Heart right ventricle (tissue), 16 donors: ENCODE measurements around the gene EDRF1. TPM values are rescaled to one million over a fixed set of nuclear protein-coding genes. Genes with fewer than 3 reads are reported as not detected.

Experiments used
- ATAC-seq, 8 donors: fragments of 200-7000 bp; cut with Tn5 transposase; one replicate each; pipeline ENCODE4 v1.9.1; 2020; ENCODE audit warnings: mild to moderate bottlenecking in 8 of 8, moderate library complexity in 8 of 8, moderate number of reproducible peaks in 1 of 8
- DNase-seq, 2 donors: peaks; one replicate each; pipeline ENCODE4 v3.0.0-alpha.2; 2020
- H3K27ac ChIP-seq, 10 donors: fragments of 200-600 bp; sonication (generic) in 2 of 10; one replicate each; pipeline versions ENCODE4 v1.5.0 to v1.8.0; 2020 to 2022; ENCODE audit warnings: mild to moderate bottlenecking in 3 of 10
- H3K27me3 ChIP-seq, 7 donors: fragments of 200-600 bp; one replicate each; pipeline ENCODE4 v1.8.0; 2021 to 2022; ENCODE audit warnings: mild to moderate bottlenecking in 2 of 7
- H3K36me3 ChIP-seq, 9 donors: fragments of 200-600 bp; sonication (generic) in 1 of 9; one replicate each; pipeline versions ENCODE4 v1.5.0 to v1.8.0; 2020 to 2022; ENCODE audit warnings: mild to moderate bottlenecking in 2 of 9
- H3K4me1 ChIP-seq, 9 donors: fragments of 200-600 bp; sonication (generic) in 1 of 9; one replicate each; pipeline versions ENCODE4 v1.5.0 to v1.8.0; 2020 to 2022; ENCODE audit warnings: mild to moderate bottlenecking in 4 of 9
- H3K4me3 ChIP-seq, 10 donors: fragments of 200-600 bp; sonication (generic) in 2 of 10; one replicate each; pipeline versions ENCODE4 v1.5.0 to v1.8.0; 2020 to 2022; ENCODE audit warnings: mild to moderate bottlenecking in 7 of 10, moderate library complexity in 2 of 10
- H3K9me3 ChIP-seq, 11 donors: fragments of 200-600 bp in 10 of 11; sonication (generic) in 2 of 11; one replicate each; pipeline versions ENCODE4 v1.5.0 to v1.8.0; 2013 to 2022; ENCODE audit warnings: mild to moderate bottlenecking in 2 of 11, control low read depth in 1 of 11, moderate library complexity in 1 of 11
- WGBS, 2 donors: extraction: QIAGEN DNeasy Blood & Tissue Kit; methylation state at CpG; one replicate each; pipeline ENCODE4 v1.1.7; 2013; ENCODE audit warnings: inconsistent platforms in 1 of 2; 5-methylcytosine and 5-hydroxymethylcytosine counted together
- intact Hi-C, 10 donors: fragments of 100-400 bp; cut with DNase I; formaldehyde crosslinking; loops; one replicate each; pipeline versions ENCODE4 v1.11.1 to v1.14.2; 2022
- polyA plus RNA-seq, 2 donors: library from polyadenylated mRNA; stranded (reverse); fragments of 200-250 nt; gene quantifications; one replicate each; pipeline ENCODE4 v1.2.3, GENCODE V29; 2013
- total RNA-seq, 10 donors: library from RNA; stranded (reverse); fragmentation: NEBNext Ultra II Directional in 3 of 10; extraction: Animal tissue kit (Norgen Biotek cat#: 25700) in 3 of 10; gene quantifications; one replicate each; pipeline versions ENCODE4 v1.2.1 to v1.2.4, GENCODE V29; 2021 to 2023
- TF ChIP-seq, protein P1 (sequence below), 9 donors: fragments of 200-600 bp; sonication (generic) in 2 of 9; IDR thresholded peaks; one replicate each; pipeline versions ENCODE4 v1.5.0 to v1.8.0; 2021 to 2022; ENCODE audit warnings: antibody characterized with exemption in 9 of 9, mild to moderate bottlenecking in 5 of 9, moderate library complexity in 1 of 9
- donor health status: Arrhythmogenic right ventricular cardiomyopathy.
- donor health status: ischemic (EF 13 %, LVEDD 7.1; RV severe dilation, severe dysfunction).
- donor health status: healthy with polysubstance abuse.
- donor health status: DM: no; HTN: yes; CAD: no.
- donor health status: DM: no; HTN: no; CAD: no.
- donor health status: ischemic (EF 25% LVEDD 6.9; RV normal size, moderate dysfunction).
- donor health status: ischemic (EF 25% LVEDD 5.7; RV mildly dilated, moderate dysfunction).
- donor health status: healthy.
- donor health status: DM: yes; HTN: yes; CAD: no.
- donor health status: Ischemic cardiomyopathy.
- donor health status: ischemic (EF 35%, LVEDD 5.7; RV mildly dilated, moderate dysfunction).
- donor health status: nonischemic (EF 11% LVEDD 7.7; RV severe dilation, severe dysfunction).
- donor health status: DM: yes; HTN: yes; CAD: no.
- donor health status: PGD.
- donor health status: ischemic (EF 29% LVEDD 5.4; RV normal size, mild dysfunction).
- donor health status: nonischemic (EF 23%, LVEDD 6.1; RV moderate dilation, normal function).

Gene EDRF1
- total and polyA plus RNA-seq, 12 donors, result 7.6 to 19.2 (median 10.2) TPM

- DNase-seq, result no peak
- no peak for ATAC-seq
- H3K36me3 ChIP-seq, result peaks cover 0 to 96% (median 16%) of the 10 kb centered on the region in 9 donors
- intact Hi-C loops, result no loop called here
- TF ChIP-seq, protein P1, sequence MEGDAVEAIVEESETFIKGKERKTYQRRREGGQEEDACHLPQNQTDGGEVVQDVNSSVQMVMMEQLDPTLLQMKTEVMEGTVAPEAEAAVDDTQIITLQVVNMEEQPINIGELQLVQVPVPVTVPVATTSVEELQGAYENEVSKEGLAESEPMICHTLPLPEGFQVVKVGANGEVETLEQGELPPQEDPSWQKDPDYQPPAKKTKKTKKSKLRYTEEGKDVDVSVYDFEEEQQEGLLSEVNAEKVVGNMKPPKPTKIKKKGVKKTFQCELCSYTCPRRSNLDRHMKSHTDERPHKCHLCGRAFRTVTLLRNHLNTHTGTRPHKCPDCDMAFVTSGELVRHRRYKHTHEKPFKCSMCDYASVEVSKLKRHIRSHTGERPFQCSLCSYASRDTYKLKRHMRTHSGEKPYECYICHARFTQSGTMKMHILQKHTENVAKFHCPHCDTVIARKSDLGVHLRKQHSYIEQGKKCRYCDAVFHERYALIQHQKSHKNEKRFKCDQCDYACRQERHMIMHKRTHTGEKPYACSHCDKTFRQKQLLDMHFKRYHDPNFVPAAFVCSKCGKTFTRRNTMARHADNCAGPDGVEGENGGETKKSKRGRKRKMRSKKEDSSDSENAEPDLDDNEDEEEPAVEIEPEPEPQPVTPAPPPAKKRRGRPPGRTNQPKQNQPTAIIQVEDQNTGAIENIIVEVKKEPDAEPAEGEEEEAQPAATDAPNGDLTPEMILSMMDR (IDR thresholded peaks at IDR 0.05), result no peak
- WGBS, 2 donors, result 97 to 99% methylated on average over 7 of the region's 7 CpGs
- H3K27me3 ChIP-seq, result no peaks in the 10 kb centered on the region
- H3K4me3 ChIP-seq, result no peak overlapping the region
- H3K9me3 ChIP-seq, result no peaks in the 10 kb centered on the region
- H3K27ac ChIP-seq, result no peak overlapping the region
- H3K4me1 ChIP-seq, result peaks cover 0 to 9% (median 0%) of the 10 kb centered on the region in 9 donors
These were observed 83.2 kb downstream of the EDRF1 start for GRCh38 chr10:125802739-125803138.

DNA sequence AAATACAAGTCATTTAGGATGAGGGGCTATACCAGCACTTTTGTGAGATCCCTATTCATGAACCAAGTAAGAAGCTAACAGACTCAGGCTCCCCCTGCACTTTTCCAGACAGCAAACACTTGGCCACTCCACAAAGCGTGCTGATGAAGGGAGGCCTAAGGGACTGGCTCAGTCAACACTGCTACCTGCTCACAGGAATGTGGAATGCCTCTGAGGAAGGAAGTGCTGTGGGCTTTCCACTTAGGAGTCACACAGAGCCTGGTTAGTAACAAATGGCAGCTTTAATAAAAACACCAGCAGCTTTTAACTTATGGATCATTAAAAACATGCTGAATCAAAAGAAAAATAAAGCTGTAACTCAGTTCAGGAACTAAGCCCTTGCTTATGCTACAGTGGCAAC is 88.5 kb downstream of the EDRF1 start:
- ATAC-seq (no peak), DNase-seq (no peak)
- WGBS, 2 donors, result 91 to 95% methylated on average over 1 of the region's 1 CpG
- H3K4me3 ChIP-seq, result no peak overlapping the region
- H3K9me3 ChIP-seq, result no peaks in the 10 kb centered on the region
- intact Hi-C loops, result no loop called here
- H3K27me3 ChIP-seq, result no peaks in the 10 kb centered on the region
- H3K36me3 ChIP-seq, result peaks cover 0 to 100% (median 28%) of the 10 kb centered on the region in 9 donors
- peaks cover 0 to 9% (median 0%) of the 10 kb centered on the region in 9 donors for H3K4me1 ChIP-seq
- TF ChIP-seq, protein P1 (IDR thresholded peaks at IDR 0.05), result no peak
- H3K27ac ChIP-seq, result no peak overlapping the region

- H3K4me3 ChIP-seq, result no peak overlapping the region
- 86 to 89% methylated on average over 1 of the region's 1 CpG for WGBS, 2 donors
- no peak for DNase-seq
- TF ChIP-seq, protein P1 (IDR thresholded peaks at IDR 0.05), result no peak
- H3K9me3 ChIP-seq, result no peaks in the 10 kb centered on the region
- peaks cover 0 to 8% (median 0%) of the 10 kb centered on the region in 9 donors for H3K4me1 ChIP-seq
- H3K27me3 ChIP-seq, result no peaks in the 10 kb centered on the region
- no peak overlapping the region for H3K27ac ChIP-seq
- peaks cover 0 to 100% (median 35%) of the 10 kb centered on the region in 9 donors for H3K36me3 ChIP-seq
- no peak for ATAC-seq
- intact Hi-C loops, result no loop called here
These were observed 91.7 kb downstream of the EDRF1 start for GRCh38 chr10:125811251-125811650.

- H3K4me1 ChIP-seq, result no peaks in the 10 kb centered on the region
- H3K36me3 ChIP-seq, result peaks cover 0 to 92% (median 32%) of the 10 kb centered on the region in 9 donors
- no peaks in the 10 kb centered on the region for H3K9me3 ChIP-seq
- intact Hi-C loops, result no loop called here
- no peak for ATAC-seq
- H3K4me3 ChIP-seq, result no peak overlapping the region
- H3K27me3 ChIP-seq, result no peaks in the 10 kb centered on the region
- TF ChIP-seq, protein P1 (IDR thresholded peaks at IDR 0.05), result no peak
- 93 to 99% methylated on average over 1 of the region's 1 CpG for WGBS, 2 donors
- no peak for DNase-seq
- H3K27ac ChIP-seq, result no peak overlapping the region
These were observed 92.7 kb downstream of the EDRF1 start for GRCh38 chr10:125812128-125812750.

Other genes with a start within 250 kb of the EDRF1 start
- gene TEX36, start 36.5 kb upstream of the EDRF1 start, total RNA-seq, result not detected
- not detected for gene TEX36, start 36.5 kb upstream of the EDRF1 start, polyA plus RNA-seq
- gene MMP21, start 56.1 kb downstream of the EDRF1 start, total RNA-seq, result under 1 TPM in 3 of 10 donors, not detected in 7; 0.12 to 0.15 (median 0.15) TPM
- under 1 TPM; 0.06 to 0.22 TPM for gene MMP21, start 56.1 kb downstream of the EDRF1 start, polyA plus RNA-seq
- 10 to 100 TPM; 53.5 to 84.3 (median 70.8) TPM for gene UROS, start 103.5 kb downstream of the EDRF1 start, total RNA-seq
- 10 to 100 TPM; 42.5 to 83.5 TPM for gene UROS, start 103.5 kb downstream of the EDRF1 start, polyA plus RNA-seq
- gene BCCIP, start 103.8 kb downstream of the EDRF1 start, total RNA-seq, result 10 to 100 TPM; 35.6 to 53.1 (median 44.3) TPM
- 10 to 100 TPM; 56.1 to 67.0 TPM for gene BCCIP, start 103.8 kb downstream of the EDRF1 start, polyA plus RNA-seq
- 10 to 100 TPM; 40.2 to 81.7 (median 49.6) TPM for gene DHX32, start 161.6 kb downstream of the EDRF1 start, total RNA-seq
- 10 to 100 TPM; 15.8 to 38.2 TPM for gene DHX32, start 161.6 kb downstream of the EDRF1 start, polyA plus RNA-seq
- under 1 TPM in 7 of 10 donors, not detected in 3; 0.40 to 0.89 (median 0.68) TPM for gene FANK1, start 176.9 kb downstream of the EDRF1 start, total RNA-seq
- 1 to 10 TPM in 1 of 2 donors, under 1 TPM in 1; 0.64 to 1.2 TPM for gene FANK1, start 176.9 kb downstream of the EDRF1 start, polyA plus RNA-seq